SK-N-SH treated with all-trans-retinoic acid at 6 μM for 48 hours (cell line): Measurements from ENCODE around the gene ITCH.

Experiments
- ATAC-seq: fragments of 200-7000 bp; cut with Tn5 transposase; 3 replicates; pipeline ENCODE4 v1.9.1; 2020; ENCODE audit warnings: mild to moderate bottlenecking, moderate library complexity
- BACH2 ChIP-seq: fragments of 250-450 bp; sonication (Bioruptor Pico); IDR thresholded peaks from 2 replicates; pipeline ENCODE4 v1.9.0; 2021; ENCODE audit warnings: mild to moderate bottlenecking, borderline replicate concordance
- CSDC2 ChIP-seq: fragments of 250-450 bp; sonication (Bioruptor Pico); IDR thresholded peaks from 2 replicates; pipeline ENCODE4 v1.5.0; 2020; ENCODE audit warnings: mild to moderate bottlenecking, moderate library complexity
- GLIS3 ChIP-seq: fragments of 250-450 bp; sonication (Bioruptor Pico); IDR thresholded peaks from 2 replicates; pipeline ENCODE4 v1.5.0; 2020; ENCODE audit warnings: mild to moderate bottlenecking, moderate library complexity
- ISL1 ChIP-seq: fragments of 250-450 bp; sonication (Bioruptor Pico); IDR thresholded peaks from 2 replicates; pipeline ENCODE4 v2.1.2; 2022; ENCODE audit warnings: mild to moderate bottlenecking, moderate library complexity
- OSR1 ChIP-seq: fragments of 250-450 bp; sonication (Bioruptor Pico); IDR thresholded peaks from 2 replicates; pipeline ENCODE4 v1.8.0; 2022; ENCODE audit warnings: moderate library complexity, mild to moderate bottlenecking, inconsistent platforms
- TOX ChIP-seq: fragments of 250-450 bp; sonication (Bioruptor Pico); IDR thresholded peaks from 2 replicates; pipeline ENCODE4 v1.8.0; 2021; ENCODE audit warnings: mild to moderate bottlenecking, moderate library complexity, borderline replicate concordance
- ZC3H10 ChIP-seq: fragments of 250-450 bp; sonication (Bioruptor Pico); IDR thresholded peaks from 2 replicates; pipeline ENCODE4 v1.5.1; 2021; ENCODE audit warnings: mild to moderate bottlenecking, moderate library complexity
- ZFP3 ChIP-seq: fragments of 250-450 bp; sonication (Bioruptor Pico); IDR thresholded peaks from 2 replicates; pipeline ENCODE4 v1.5.0; 2020; ENCODE audit warnings: mild to moderate bottlenecking, moderate library complexity
- ZFP30 ChIP-seq: fragments of 450-650 bp; formaldehyde crosslinking; IDR thresholded peaks from 2 replicates; pipeline ENCODE4 v1.5.0; 2022; ENCODE audit warnings: mild to moderate bottlenecking, moderate library complexity
- ZNF565 ChIP-seq: fragments of 450-650 bp; formaldehyde crosslinking; conservative IDR thresholded peaks from 2 replicates; pipeline ENCODE4 v1.5.0; 2020; ENCODE audit warnings: low read depth, mild to moderate bottlenecking, moderate library complexity
- ZNF8 ChIP-seq: fragments of 450-650 bp; formaldehyde crosslinking; IDR thresholded peaks from 2 replicates; pipeline ENCODE4 v1.5.0; 2020; ENCODE audit warnings: mild to moderate bottlenecking, moderate library complexity
- TF ChIP-seq, protein P1 (sequence below): fragments of 250-450 bp; sonication (Bioruptor Pico); IDR thresholded peaks from 2 replicates; pipeline ENCODE4 v1.5.0; 2020; ENCODE audit warnings: mild to moderate bottlenecking, moderate library complexity
- TF ChIP-seq, protein P2 (sequence below): fragments of 250-450 bp; sonication (Bioruptor Pico); IDR thresholded peaks from 2 replicates; pipeline ENCODE4 v1.8.0; 2020; ENCODE audit warnings: mild to moderate bottlenecking, moderate library complexity, borderline replicate concordance

Gene ITCH

DNA sequence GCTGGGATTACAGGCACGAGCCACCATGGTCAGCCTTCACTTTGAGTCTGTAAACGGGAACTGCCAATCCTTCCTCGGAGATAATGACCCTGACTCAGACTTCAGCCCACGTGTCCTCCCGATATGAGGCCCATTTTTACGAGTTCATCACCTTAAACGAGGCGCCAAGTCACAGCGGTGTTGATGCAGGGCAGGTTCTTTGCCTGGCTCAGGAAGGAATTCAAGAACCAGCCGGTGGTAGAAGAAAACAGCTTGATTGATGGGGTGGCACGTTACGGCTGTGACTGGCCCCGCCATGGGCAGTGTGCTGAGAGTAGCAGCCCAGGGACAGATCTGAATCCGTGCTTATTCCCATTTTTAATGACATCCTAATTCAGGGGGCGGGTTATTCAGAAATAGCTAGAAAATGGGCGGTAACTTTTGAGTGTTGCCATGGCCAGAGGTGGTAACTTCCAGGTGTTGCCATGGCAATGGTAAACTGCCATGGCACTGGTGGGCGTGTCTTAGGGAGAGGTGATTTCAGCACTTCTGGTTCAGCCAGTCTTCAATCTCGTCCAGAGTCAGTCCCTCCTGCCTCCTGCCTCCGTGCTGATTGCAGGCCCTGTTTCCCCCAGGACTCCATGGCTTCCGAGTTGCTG, 186.3 kb downstream of the ITCH start:
- TF ChIP-seq BACH2 (CRISPR knock-in tag), result no peak
- TF ChIP-seq, protein P1, sequence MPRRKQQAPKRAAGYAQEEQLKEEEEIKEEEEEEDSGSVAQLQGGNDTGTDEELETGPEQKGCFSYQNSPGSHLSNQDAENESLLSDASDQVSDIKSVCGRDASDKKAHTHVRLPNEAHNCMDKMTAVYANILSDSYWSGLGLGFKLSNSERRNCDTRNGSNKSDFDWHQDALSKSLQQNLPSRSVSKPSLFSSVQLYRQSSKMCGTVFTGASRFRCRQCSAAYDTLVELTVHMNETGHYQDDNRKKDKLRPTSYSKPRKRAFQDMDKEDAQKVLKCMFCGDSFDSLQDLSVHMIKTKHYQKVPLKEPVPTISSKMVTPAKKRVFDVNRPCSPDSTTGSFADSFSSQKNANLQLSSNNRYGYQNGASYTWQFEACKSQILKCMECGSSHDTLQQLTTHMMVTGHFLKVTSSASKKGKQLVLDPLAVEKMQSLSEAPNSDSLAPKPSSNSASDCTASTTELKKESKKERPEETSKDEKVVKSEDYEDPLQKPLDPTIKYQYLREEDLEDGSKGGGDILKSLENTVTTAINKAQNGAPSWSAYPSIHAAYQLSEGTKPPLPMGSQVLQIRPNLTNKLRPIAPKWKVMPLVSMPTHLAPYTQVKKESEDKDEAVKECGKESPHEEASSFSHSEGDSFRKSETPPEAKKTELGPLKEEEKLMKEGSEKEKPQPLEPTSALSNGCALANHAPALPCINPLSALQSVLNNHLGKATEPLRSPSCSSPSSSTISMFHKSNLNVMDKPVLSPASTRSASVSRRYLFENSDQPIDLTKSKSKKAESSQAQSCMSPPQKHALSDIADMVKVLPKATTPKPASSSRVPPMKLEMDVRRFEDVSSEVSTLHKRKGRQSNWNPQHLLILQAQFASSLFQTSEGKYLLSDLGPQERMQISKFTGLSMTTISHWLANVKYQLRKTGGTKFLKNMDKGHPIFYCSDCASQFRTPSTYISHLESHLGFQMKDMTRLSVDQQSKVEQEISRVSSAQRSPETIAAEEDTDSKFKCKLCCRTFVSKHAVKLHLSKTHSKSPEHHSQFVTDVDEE, result no peak
- no peak for ATAC-seq

DNA sequence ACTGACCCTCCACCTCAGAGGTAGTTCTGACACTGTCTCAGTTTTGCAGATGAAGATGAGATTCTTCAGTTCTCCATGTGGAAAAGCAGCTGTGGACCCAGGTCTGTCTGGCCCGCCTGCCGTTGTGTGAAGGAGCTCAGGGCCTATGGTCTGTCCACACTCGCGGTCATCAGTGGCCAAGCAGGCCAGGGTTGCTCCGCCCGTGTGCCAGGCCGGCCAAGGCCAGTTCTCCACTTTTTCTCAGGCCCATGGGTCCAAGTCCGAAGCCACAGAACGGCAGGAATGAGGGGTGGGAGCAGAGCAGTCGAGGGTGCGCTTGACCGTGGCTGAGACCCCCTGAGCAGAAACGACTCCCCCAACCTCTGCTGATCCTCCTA, 186.8 kb downstream of the ITCH start:
- TF ChIP-seq, protein P2, sequence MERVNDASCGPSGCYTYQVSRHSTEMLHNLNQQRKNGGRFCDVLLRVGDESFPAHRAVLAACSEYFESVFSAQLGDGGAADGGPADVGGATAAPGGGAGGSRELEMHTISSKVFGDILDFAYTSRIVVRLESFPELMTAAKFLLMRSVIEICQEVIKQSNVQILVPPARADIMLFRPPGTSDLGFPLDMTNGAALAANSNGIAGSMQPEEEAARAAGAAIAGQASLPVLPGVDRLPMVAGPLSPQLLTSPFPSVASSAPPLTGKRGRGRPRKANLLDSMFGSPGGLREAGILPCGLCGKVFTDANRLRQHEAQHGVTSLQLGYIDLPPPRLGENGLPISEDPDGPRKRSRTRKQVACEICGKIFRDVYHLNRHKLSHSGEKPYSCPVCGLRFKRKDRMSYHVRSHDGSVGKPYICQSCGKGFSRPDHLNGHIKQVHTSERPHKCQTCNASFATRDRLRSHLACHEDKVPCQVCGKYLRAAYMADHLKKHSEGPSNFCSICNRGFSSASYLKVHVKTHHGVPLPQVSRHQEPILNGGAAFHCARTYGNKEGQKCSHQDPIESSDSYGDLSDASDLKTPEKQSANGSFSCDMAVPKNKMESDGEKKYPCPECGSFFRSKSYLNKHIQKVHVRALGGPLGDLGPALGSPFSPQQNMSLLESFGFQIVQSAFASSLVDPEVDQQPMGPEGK (CRISPR knock-in tag), result no peak
- TF ChIP-seq, protein P1, result no peak
- TF ChIP-seq ISL1 (CRISPR knock-in tag) (no peak), OSR1 (CRISPR knock-in tag) (no peak)
- no peak for ATAC-seq

DNA sequence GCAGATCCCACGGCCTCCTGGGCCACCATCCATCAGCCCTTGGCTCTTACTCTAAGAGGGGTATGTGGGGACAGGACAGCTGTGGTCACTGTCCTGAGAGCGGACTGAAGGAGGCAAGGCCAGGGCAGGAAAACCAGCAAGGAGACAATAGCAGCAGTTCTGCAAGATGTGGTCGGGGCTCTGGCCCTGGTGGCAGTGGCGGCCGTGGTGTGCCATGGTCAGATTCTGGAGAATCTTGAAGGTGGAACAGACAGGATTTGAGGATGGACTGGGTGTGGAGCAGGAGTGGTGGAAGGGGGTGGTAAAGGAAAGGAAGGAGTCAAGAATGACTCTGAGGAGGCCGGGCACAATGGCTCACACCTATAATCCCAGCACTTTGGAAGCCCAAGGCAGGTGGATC, 189.5 kb downstream of the ITCH start:
- TF ChIP-seq ZFP3 (CRISPR knock-in tag) (no peak), CSDC2 (CRISPR knock-in tag) (no peak), ISL1 (CRISPR knock-in tag) (no peak), ZC3H10 (CRISPR knock-in tag) (no peak), ZNF8 (CRISPR knock-in tag) (no peak)
- TF ChIP-seq, all 23 proteins: peak for 0
- no peak for ATAC-seq

DNA sequence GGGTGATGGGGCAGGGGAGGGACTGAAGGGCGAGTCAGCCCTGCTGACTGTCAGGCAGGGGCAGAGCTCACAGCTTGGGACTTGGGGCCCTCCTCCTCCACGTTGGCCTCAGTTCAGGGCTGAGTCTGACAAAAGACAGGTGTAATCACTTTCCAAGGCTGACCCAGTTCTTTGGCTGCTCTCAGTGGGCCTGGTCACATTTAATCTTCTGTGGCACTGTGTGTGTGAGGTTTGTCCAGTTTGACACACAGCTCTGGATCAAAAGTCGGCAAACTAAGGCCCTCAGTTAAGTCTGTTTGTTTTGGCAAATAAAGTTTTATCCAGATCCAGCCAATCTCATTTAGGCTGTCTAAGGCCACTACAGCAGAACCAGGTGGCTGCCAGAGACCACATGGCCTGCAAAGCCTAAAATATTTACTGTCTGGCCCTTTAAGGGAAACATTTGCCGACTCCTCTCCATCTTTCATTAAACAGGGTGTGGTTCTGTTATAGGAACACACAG, 190.3 kb downstream of the ITCH start:
- TF ChIP-seq ZNF565 (no peak), GLIS3 (no peak), TOX (CRISPR knock-in tag) (no peak)
- TF ChIP-seq, protein P2 (CRISPR knock-in tag), result no peak
- TF ChIP-seq, all 23 proteins: peak for 0
- ATAC-seq, result peak; percentile 21

DNA sequence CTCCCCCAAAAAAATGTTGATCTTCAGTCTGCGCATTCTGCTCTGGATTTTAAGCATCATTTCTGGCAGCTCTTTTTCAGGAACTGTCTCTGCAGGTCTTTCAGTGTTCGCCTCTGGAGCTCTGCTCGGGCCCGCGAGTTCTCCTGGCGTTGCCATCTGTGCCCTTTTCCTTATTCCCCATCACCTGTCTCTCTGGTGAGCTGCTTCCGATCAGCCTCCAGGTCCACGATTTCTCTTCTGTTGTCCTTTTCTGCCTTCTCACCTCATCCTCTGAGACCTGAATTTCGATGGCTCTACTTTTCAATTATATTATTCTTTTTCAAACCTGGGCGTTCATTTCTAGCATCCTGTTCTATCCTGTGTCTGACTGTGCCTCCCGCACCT, 194.9 kb downstream of the ITCH start:
- no peak; the same call in 2 of the 3 replicates for ATAC-seq
- TF ChIP-seq, protein P1, result no peak
- TF ChIP-seq ZFP30 (CRISPR knock-in tag) (no peak), ZFP3 (CRISPR knock-in tag) (no peak)
